CD8-positive, alpha-beta memory T cell (primary cell): Measurements from ENCODE around the gene OAS3. TPM values are rescaled to one million over a fixed set of nuclear protein-coding genes. Genes with fewer than 3 reads are reported as not detected.
"Not testable (repeated sequence)": the region's sequence is repeated elsewhere in the genome, so short reads cannot be mapped to it uniquely, and the experiment has no call there.

Experiments used
- CTCF ChIA-PET: fragments of 350-600 bp; sonication (Branson Sonifier 250); formaldehyde crosslinking; loops from one replicate; lab custom pipeline; 2021; ENCODE audit warnings: antibody characterized with exemption; lab: Charles Lee
- POLR2A ChIA-PET: fragments of 350-600 bp; sonication (Branson Sonifier 250); formaldehyde crosslinking; loops from one replicate; lab custom pipeline; 2021; ENCODE audit warnings: antibody characterized with exemption; lab: Charles Lee
- DNase-seq, 5 donors: peaks; one replicate each; pipeline versions ENCODE4 v3.0.0 to v3.0.0-alpha.2; 2020 to 2022; ENCODE audit warnings: mixed read lengths in 1 of 5
- H3K27ac ChIP-seq: one replicate; pipeline ENCODE4 v1.7.0; 2013; ENCODE audit warnings: low read depth, mild to moderate bottlenecking, low read length, moderate library complexity
- H3K27me3 ChIP-seq: 2 replicates; pipeline ENCODE4 v1.7.0; 2013; ENCODE audit warnings: low read length, mild to moderate bottlenecking; ENCODE audit not compliant: insufficient read depth, poor library complexity, severe bottlenecking
- H3K36me3 ChIP-seq: 2 replicates; pipeline ENCODE4 v1.7.0; 2013; ENCODE audit warnings: mild to moderate bottlenecking, low read length, moderate library complexity; ENCODE audit not compliant: insufficient read depth
- H3K4me1 ChIP-seq: 2 replicates; pipeline ENCODE4 v1.7.0; 2013; ENCODE audit warnings: mild to moderate bottlenecking, low read length, moderate library complexity; ENCODE audit not compliant: insufficient read depth
- H3K4me3 ChIP-seq: 2 replicates; pipeline ENCODE4 v1.7.0; 2013; ENCODE audit warnings: mild to moderate bottlenecking, low read length
- H3K9me3 ChIP-seq: 2 replicates; pipeline ENCODE4 v1.7.0; 2013; ENCODE audit warnings: mild to moderate bottlenecking, low read length
- H3K27ac Mint-ChIP-seq, 8 donors: one replicate each; pipeline ENCODE4 v1.8.0; 2020 to 2021; ENCODE audit warnings: mixed read lengths in 8 of 8, mild to moderate bottlenecking in 6 of 8, inconsistent platforms in 3 of 8, moderate library complexity in 3 of 8
- H3K27me3 Mint-ChIP-seq, 2 donors: one replicate each; pipeline ENCODE4 v1.8.0; 2020 to 2021; ENCODE audit warnings: mixed read lengths in 2 of 2, mild to moderate bottlenecking in 1 of 2, moderate library complexity in 1 of 2
- H3K36me3 Mint-ChIP-seq, 3 donors: one replicate each; pipeline ENCODE4 v1.8.0; 2020 to 2021; ENCODE audit warnings: mixed read lengths in 3 of 3, inconsistent platforms in 1 of 3, mild to moderate bottlenecking in 1 of 3
- H3K4me1 Mint-ChIP-seq, 3 donors: one replicate each; pipeline ENCODE4 v1.8.0; 2020 to 2021; ENCODE audit warnings: mixed read lengths in 3 of 3, inconsistent platforms in 1 of 3, mild to moderate bottlenecking in 1 of 3
- H3K4me3 Mint-ChIP-seq, 7 donors: one replicate each; pipeline ENCODE4 v1.8.0; 2020 to 2021; ENCODE audit warnings: mixed read lengths in 7 of 7, mild to moderate bottlenecking in 6 of 7, moderate library complexity in 4 of 7, inconsistent platforms in 2 of 7
- H3K9me3 Mint-ChIP-seq, 5 donors: one replicate each; pipeline ENCODE4 v1.8.0; 2020 to 2022; ENCODE audit warnings: mixed read lengths in 5 of 5, mild to moderate bottlenecking in 3 of 5, moderate library complexity in 2 of 5, inconsistent platforms in 1 of 5
- polyA plus RNA-seq: library from polyadenylated mRNA; unstranded; fragments of 300-500 nt; fragmentation: Illumina TruSeq; gene quantifications from one replicate; pipeline ENCODE4 v1.2.3, GENCODE V29; 2021
- total RNA-seq, 2 experiments: library from RNA; stranded (reverse); gene quantifications; one replicate each; pipeline ENCODE4 v1.2.3, GENCODE V29; 2021

The OAS3 gene
- total and polyA plus RNA-seq, 3 experiments from 2014 or later, result 11.2 to 22.0 (median 12.5) TPM

DNA sequence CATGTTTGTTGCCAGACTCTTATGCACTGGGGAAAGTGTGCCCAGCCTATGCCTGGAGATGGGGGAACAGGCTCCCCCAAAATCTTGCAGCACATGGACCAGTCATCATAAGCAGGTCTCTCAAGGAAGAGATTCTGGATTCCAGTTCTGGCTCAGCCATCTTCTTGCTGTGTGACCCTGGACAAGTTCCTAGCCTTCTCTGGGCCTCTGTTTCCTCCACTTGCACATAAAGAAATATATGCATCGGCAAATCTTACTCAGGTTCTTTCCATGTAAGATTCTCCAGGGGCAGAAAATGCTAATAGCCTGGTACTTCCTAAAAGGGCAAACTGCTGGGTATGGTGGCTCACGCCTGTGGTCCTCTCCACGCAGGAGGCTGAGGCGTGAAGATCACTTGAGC is 7.2 kb downstream of the OAS3 start:
- ChIA-PET CTCF (no interaction called here), POLR2A (no interaction called here)
- Histone ChIP-seq H3K4me3 (no peak overlapping the region), H3K27me3 (no peaks in the 10 kb centered on the region), H3K9me3 (no peaks in the 10 kb centered on the region), H3K4me1 (no peaks in the 10 kb centered on the region), H3K36me3 (peaks cover 23% of the 10 kb centered on the region), H3K27ac (no peak overlapping the region)
- H3K27me3 Mint-ChIP-seq, result no peaks in the 10 kb centered on the region
- DNase-seq, result no peak
- peak overlapping the region in 1 of 8 donors; percentile 54 for H3K27ac Mint-ChIP-seq
- H3K9me3 Mint-ChIP-seq, result no peaks in the 10 kb centered on the region
- H3K36me3 Mint-ChIP-seq, result peaks cover 21 to 68% (median 23%) of the 10 kb centered on the region in 3 donors
- H3K4me1 Mint-ChIP-seq, result peaks cover 0 to 5% (median 4%) of the 10 kb centered on the region in 3 donors
- peak overlapping the region in 1 of 7 donors; percentile 37 for H3K4me3 Mint-ChIP-seq

- Mint-ChIP-seq H3K27ac (peak overlapping the region in 1 of 8 donors; percentile 27), H3K27me3 (no peaks in the 10 kb centered on the region), H3K9me3 (peaks cover 0 to 4% (median 0%) of the 10 kb centered on the region in 5 donors), H3K4me1 (peaks cover 0 to 5% (median 3%) of the 10 kb centered on the region in 3 donors), H3K4me3 (no peak overlapping the region), H3K36me3 (peaks cover 26 to 77% (median 27%) of the 10 kb centered on the region in 3 donors)
- no peak for DNase-seq
- POLR2A ChIA-PET, result no interaction called here
- H3K4me3 ChIP-seq, result no peak overlapping the region
- H3K27me3 ChIP-seq, result no peaks in the 10 kb centered on the region
- CTCF ChIA-PET, result no interaction called here
- H3K27ac ChIP-seq, result no peak overlapping the region
- peaks cover 23% of the 10 kb centered on the region for H3K36me3 ChIP-seq
- no peaks in the 10 kb centered on the region for H3K9me3 ChIP-seq
- no peaks in the 10 kb centered on the region for H3K4me1 ChIP-seq
Observed at GRCh38 chr12:112946236-112947000, 8.1 kb downstream of the OAS3 start.

DNA sequence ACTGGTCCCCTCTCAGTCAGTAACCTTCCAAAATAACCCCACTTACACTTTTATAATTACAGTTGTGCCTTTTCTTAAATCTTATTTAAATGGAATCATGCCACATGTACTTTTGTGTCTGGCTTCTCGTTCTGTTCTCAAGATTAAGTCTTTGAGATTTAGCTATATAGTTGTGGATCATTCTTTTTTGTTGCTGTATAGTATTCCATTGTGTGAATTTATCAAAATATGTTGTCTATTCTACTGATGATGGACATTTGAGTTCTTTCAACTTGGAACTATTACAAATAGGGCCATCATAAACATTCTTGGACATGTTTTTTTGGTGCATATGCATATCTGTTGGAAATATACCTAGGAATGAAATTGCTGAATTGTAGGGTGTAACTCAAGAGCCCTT is 9.0 kb downstream of the OAS3 start:
- peaks cover 23% of the 10 kb centered on the region for H3K36me3 ChIP-seq
- no peaks in the 10 kb centered on the region for H3K27me3 ChIP-seq
- no peak for DNase-seq
- Mint-ChIP-seq H3K36me3 (peaks cover 30 to 81% (median 36%) of the 10 kb centered on the region in 3 donors), H3K4me1 (peaks cover 0 to 5% (median 0%) of the 10 kb centered on the region in 3 donors), H3K27ac (no peak overlapping the region), H3K9me3 (peaks cover 0 to 5% (median 4%) of the 10 kb centered on the region in 5 donors), H3K27me3 (no peaks in the 10 kb centered on the region), H3K4me3 (no peak overlapping the region)
- H3K27ac ChIP-seq, result no peak overlapping the region
- POLR2A ChIA-PET, result no interaction called here
- H3K4me3 ChIP-seq, result no peak overlapping the region
- H3K4me1 ChIP-seq, result no peaks in the 10 kb centered on the region
- CTCF ChIA-PET, result no interaction called here
- no peaks in the 10 kb centered on the region for H3K9me3 ChIP-seq

DNA sequence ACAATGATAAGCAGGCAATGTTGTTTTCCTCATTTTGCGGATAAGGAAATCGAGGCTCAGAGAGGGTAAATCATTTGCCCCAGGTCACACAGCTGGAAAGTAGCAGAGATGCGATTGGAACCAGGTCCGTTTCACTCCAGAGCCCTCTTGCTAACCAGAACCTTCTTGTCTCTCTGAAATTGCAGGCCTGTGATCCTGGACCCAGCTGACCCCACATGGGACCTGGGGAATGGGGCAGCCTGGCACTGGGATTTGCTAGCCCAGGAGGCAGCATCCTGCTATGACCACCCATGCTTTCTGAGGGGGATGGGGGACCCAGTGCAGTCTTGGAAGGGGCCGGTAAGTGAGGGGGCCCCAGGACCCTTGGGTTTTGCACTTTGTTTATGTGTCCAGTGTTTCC is 9.5 kb downstream of the OAS3 start:
- Mint-ChIP-seq H3K36me3 (peaks cover 34 to 85% (median 41%) of the 10 kb centered on the region in 3 donors), H3K4me3 (no peak overlapping the region), H3K27me3 (no peaks in the 10 kb centered on the region), H3K27ac (no peak overlapping the region), H3K9me3 (peaks cover 3 to 10% (median 5%) of the 10 kb centered on the region in 5 donors), H3K4me1 (peaks cover 0 to 5% (median 0%) of the 10 kb centered on the region in 3 donors)
- no peak for DNase-seq
- Histone ChIP-seq H3K9me3 (no peaks in the 10 kb centered on the region), H3K4me1 (no peaks in the 10 kb centered on the region), H3K4me3 (no peak overlapping the region), H3K36me3 (peaks cover 23% of the 10 kb centered on the region), H3K27ac (no peak overlapping the region), H3K27me3 (no peaks in the 10 kb centered on the region)
- ChIA-PET POLR2A (no interaction called here), CTCF (interaction anchor here (0.7 to 1.8 kb wide), 2 partner anchors 47 to 107 kb away, joined by 3 to 5 read pairs; no protein-coding TSS in a partner anchor)

- Mint-ChIP-seq H3K36me3 (peaks cover 37 to 85% (median 45%) of the 10 kb centered on the region in 3 donors), H3K27ac (peak overlapping the region in 2 of 8 donors; percentile 54 to 61), H3K4me3 (no peak overlapping the region), H3K4me1 (peaks cover 0 to 5% (median 0%) of the 10 kb centered on the region in 3 donors), H3K27me3 (no peaks in the 10 kb centered on the region), H3K9me3 (peaks cover 4 to 10% (median 5%) of the 10 kb centered on the region in 5 donors)
- H3K36me3 ChIP-seq, result peaks cover 23% of the 10 kb centered on the region
- H3K4me3 ChIP-seq, result no peak overlapping the region
- no peaks in the 10 kb centered on the region for H3K9me3 ChIP-seq
- ChIA-PET CTCF (interaction anchor here (1.0 to 1.8 kb wide), 2 partner anchors 44 to 48 kb away, joined by 3 to 5 read pairs; no protein-coding TSS in a partner anchor), POLR2A (no interaction called here)
- no peak for DNase-seq
- no peak overlapping the region for H3K27ac ChIP-seq
- H3K27me3 ChIP-seq, result no peaks in the 10 kb centered on the region
- no peaks in the 10 kb centered on the region for H3K4me1 ChIP-seq
Observed at GRCh38 chr12:112948806-112949205, 10.5 kb downstream of the OAS3 start.

GRCh38 chr12:112950701-112951100 is 12.4 kb downstream of the OAS3 start:
- no peaks in the 10 kb centered on the region for H3K27me3 ChIP-seq
- no peak overlapping the region for H3K4me3 ChIP-seq
- H3K27ac Mint-ChIP-seq, result no peak overlapping the region
- H3K9me3 Mint-ChIP-seq, result peaks cover 4 to 10% (median 5%) of the 10 kb centered on the region in 5 donors
- H3K27me3 Mint-ChIP-seq, result no peaks in the 10 kb centered on the region
- peaks cover 2 to 9% (median 2%) of the 10 kb centered on the region in 3 donors for H3K4me1 Mint-ChIP-seq
- CTCF ChIA-PET, result no interaction called here
- POLR2A ChIA-PET, result no interaction called here
- no peak for DNase-seq
- no peaks in the 10 kb centered on the region for H3K4me1 ChIP-seq
- peaks cover 23% of the 10 kb centered on the region for H3K36me3 ChIP-seq
- H3K27ac ChIP-seq, result no peak overlapping the region
- H3K4me3 Mint-ChIP-seq, result no peak overlapping the region
- H3K9me3 ChIP-seq, result no peaks in the 10 kb centered on the region
- peaks cover 35 to 82% (median 48%) of the 10 kb centered on the region in 3 donors for H3K36me3 Mint-ChIP-seq

GRCh38 chr12:112957125-112957524 is 18.9 kb downstream of the OAS3 start:
- H3K4me1 ChIP-seq, H3K27me3 Mint-ChIP-seq, H3K4me3 Mint-ChIP-seq, DNase-seq, POLR2A ChIA-PET, H3K27me3 ChIP-seq, H3K27ac Mint-ChIP-seq, H3K9me3 ChIP-seq, CTCF ChIA-PET, H3K4me3 ChIP-seq, H3K27ac ChIP-seq: not testable (repeated sequence)
- Mint-ChIP-seq H3K9me3 (peaks cover 0 to 15% (median 10%) of the 10 kb centered on the region in 5 donors), H3K4me1 (peaks cover 12 to 27% (median 20%) of the 10 kb centered on the region in 3 donors), H3K36me3 (peaks cover 46 to 82% (median 73%) of the 10 kb centered on the region in 3 donors)
- H3K36me3 ChIP-seq, result peaks cover 13% of the 10 kb centered on the region

- no peaks in the 10 kb centered on the region for H3K27me3 Mint-ChIP-seq
- no peak overlapping the region for H3K4me3 ChIP-seq
- CTCF ChIA-PET, result interaction anchor here (2.0 kb wide), 1 partner anchor 32 kb away, joined by 9 read pairs; no protein-coding TSS in a partner anchor
- peaks cover 9 to 18% (median 15%) of the 10 kb centered on the region in 3 donors for H3K4me1 Mint-ChIP-seq
- no peaks in the 10 kb centered on the region for H3K9me3 ChIP-seq
- H3K4me3 Mint-ChIP-seq, result no peak overlapping the region
- H3K36me3 Mint-ChIP-seq, result peaks cover 43 to 93% (median 60%) of the 10 kb centered on the region in 3 donors
- H3K36me3 ChIP-seq, result peaks cover 44% of the 10 kb centered on the region
- no peak for DNase-seq
- POLR2A ChIA-PET, result no interaction called here
- H3K27ac ChIP-seq, result no peak overlapping the region
- peak overlapping the region in 4 of 8 donors; percentile 2 to 38 (median 17) for H3K27ac Mint-ChIP-seq
- peaks cover 0 to 8% (median 5%) of the 10 kb centered on the region in 5 donors for H3K9me3 Mint-ChIP-seq
- H3K27me3 ChIP-seq, result no peaks in the 10 kb centered on the region
- no peaks in the 10 kb centered on the region for H3K4me1 ChIP-seq
Observed at GRCh38 chr12:112961074-112961473, 22.8 kb downstream of the OAS3 start.
